GM19025 (cell line): Measurements from ENCODE around the gene SLC23A3.

Experiments
- ATAC-seq: cut with Tn5 transposase; IDR thresholded peaks from one replicate; pipeline ENCODE4 v1.9.1; 2021; ENCODE audit warnings: mild to moderate bottlenecking, low read depth, moderate library complexity; ENCODE audit not compliant: unreplicated experiment

Gene SLC23A3

GRCh38 chr2:219116776-219117646 is 52.8 kb downstream of the SLC23A3 start:
- no peak for ATAC-seq

- no peak for ATAC-seq
Measured at GRCh38 chr2:219112651-219113338, 57.0 kb downstream of the SLC23A3 start.

GRCh38 chr2:219112062-219112406 is 57.8 kb downstream of the SLC23A3 start:
- ATAC-seq: no peak
